Common myeloid progenitor, CD34-positive (primary cell): ENCODE measurements around the gene C9orf153.
"Not testable (repeated sequence)": the region's sequence is repeated elsewhere in the genome, so short reads cannot be mapped to it uniquely, and the experiment has no call there.

ENCODE experiments used
- CTCF ChIA-PET: fragments of 350-600 bp; sonication (Branson Sonifier 250); formaldehyde crosslinking; loops from one replicate; lab custom pipeline; 2021; ENCODE audit warnings: antibody characterized with exemption; lab: Charles Lee
- POLR2A ChIA-PET: fragments of 350-600 bp; sonication (Branson Sonifier 250); formaldehyde crosslinking; loops from one replicate; lab custom pipeline; 2021; ENCODE audit warnings: antibody characterized with exemption; lab: Charles Lee
- DNase-seq, 3 donors: peaks; one replicate each; pipeline versions ENCODE4 v3.0.0 to v3.0.0-alpha.2; 2013
- H3K27ac ChIP-seq, 2 experiments: 1 replicate in 1 of 2; 2 replicates in 1 of 2; pipeline ENCODE4 v1.7.0; 2013; ENCODE audit warnings: inconsistent platforms in 2 of 2, low read length in 2 of 2, mild to moderate bottlenecking in 2 of 2, low read depth in 1 of 2, moderate library complexity in 1 of 2; ENCODE audit not compliant: severe bottlenecking in 2 of 2, insufficient read depth in 1 of 2, poor library complexity in 1 of 2
- H3K27me3 ChIP-seq, 5 experiments: replicated peaks in 2 of 5; 1 replicate in 3 of 5; 2 replicates in 2 of 5; pipeline versions ENCODE4 v1.6.1 to v1.7.0; 2013; ENCODE audit warnings: low read length in 4 of 5, mild to moderate bottlenecking in 2 of 5, moderate library complexity in 2 of 5, inconsistent platforms in 1 of 5; ENCODE audit not compliant: insufficient read depth in 5 of 5, control insufficient read depth in 4 of 5
- H3K36me3 ChIP-seq, 4 experiments: 1 replicate in 2 of 4; 2 replicates in 2 of 4; pipeline versions ENCODE4 v1.6.1 to v1.7.0; 2013; ENCODE audit warnings: low read length in 3 of 4, control low read depth in 1 of 4, mild to moderate bottlenecking in 1 of 4; ENCODE audit not compliant: control insufficient read depth in 4 of 4, insufficient read depth in 4 of 4
- H3K4me1 ChIP-seq, 4 experiments: 1 replicate in 3 of 4; 2 replicates in 1 of 4; pipeline versions ENCODE4 v1.6.1 to v1.7.1; 2013; ENCODE audit warnings: low read length in 3 of 4, mild to moderate bottlenecking in 3 of 4, control low read depth in 1 of 4, inconsistent platforms in 1 of 4, moderate library complexity in 1 of 4; ENCODE audit not compliant: control insufficient read depth in 4 of 4, insufficient read depth in 4 of 4; ENCODE audit errors: control extremely low read depth in 1 of 4
- H3K4me3 ChIP-seq, 7 experiments: 1 replicate in 4 of 7; 2 replicates in 3 of 7; pipeline versions ENCODE4 v1.5.1 to v1.7.0; 2013; ENCODE audit warnings: mild to moderate bottlenecking in 7 of 7, low read length in 6 of 7, moderate library complexity in 6 of 7, inconsistent platforms in 2 of 7, low read depth in 2 of 7, control low read depth in 1 of 7; ENCODE audit not compliant: insufficient read depth in 4 of 7, control insufficient read depth in 1 of 7; ENCODE audit errors: extremely low read depth in 1 of 7
- H3K9me3 ChIP-seq, 5 experiments: 1 replicate in 4 of 5; 2 replicates in 1 of 5; pipeline versions ENCODE4 v1.6.1 to v1.7.1; 2013; ENCODE audit warnings: low read length in 4 of 5, mild to moderate bottlenecking in 2 of 5, inconsistent platforms in 1 of 5, low read depth in 1 of 5, moderate library complexity in 1 of 5; ENCODE audit not compliant: control insufficient read depth in 4 of 5, insufficient read depth in 2 of 5; ENCODE audit errors: control extremely low read depth in 1 of 5
- WGBS: methylation state at CpG from one replicate; pipeline ENCODE4 v1.1.5; 2013; ENCODE audit not compliant: insufficient coverage; 5-methylcytosine and 5-hydroxymethylcytosine counted together

The C9orf153 gene

GRCh38 chr9:86290341-86290740 lies 30.9 kb upstream of the C9orf153 start:
- CTCF ChIA-PET, H3K27ac ChIP-seq, H3K4me3 ChIP-seq, H3K27me3 ChIP-seq, H3K9me3 ChIP-seq, POLR2A ChIA-PET, DNase-seq: not testable (repeated sequence)
- Histone ChIP-seq H3K36me3 (peaks cover 0 to 11% (median 9%) of the 10 kb centered on the region in 4 experiments), H3K4me1 (peaks cover 3 to 12% (median 7%) of the 10 kb centered on the region in 4 experiments)
- WGBS, result 94% methylated on average over 3 of the region's 6 CpGs

- WGBS, result 95% methylated on average over 3 of the region's 6 CpGs
- Histone ChIP-seq H3K27ac (no peak overlapping the region), H3K4me1 (peaks cover 8 to 28% (median 12%) of the 10 kb centered on the region in 4 experiments), H3K36me3 (peaks cover 0 to 11% (median 9%) of the 10 kb centered on the region in 4 experiments), H3K4me3 (no peak overlapping the region), H3K9me3 (no peaks in the 10 kb centered on the region), H3K27me3 (no peaks in the 10 kb centered on the region)
- DNase-seq, result no peak
- POLR2A ChIA-PET, result no interaction called here
- CTCF ChIA-PET, result no interaction called here
These were observed 29.2 kb upstream of the C9orf153 start for GRCh38 chr9:86288499-86289198.

GRCh38 chr9:86287013-86287412 lies 27.6 kb upstream of the C9orf153 start:
- DNase-seq, result peak; percentile 36 to 62 (median 58)
- H3K36me3 ChIP-seq, result peaks cover 0 to 11% (median 5%) of the 10 kb centered on the region in 4 experiments
- H3K4me1 ChIP-seq, result peaks cover 13 to 38% (median 19%) of the 10 kb centered on the region in 4 experiments
- POLR2A ChIA-PET, result no interaction called here
- CTCF ChIA-PET, result interaction anchor here (1.2 kb wide), 1 partner anchor 8 kb away, joined by 4 read pairs; no protein-coding TSS in a partner anchor
- no peaks in the 10 kb centered on the region for H3K9me3 ChIP-seq
- H3K27me3 ChIP-seq, result no peaks in the 10 kb centered on the region
- 69% methylated on average over 5 of the region's 7 CpGs for whole genome bisulfite sequencing
- H3K4me3 ChIP-seq, result no peak overlapping the region
- H3K27ac ChIP-seq, result no peak overlapping the region

GRCh38 chr9:86286278-86286677 lies 26.8 kb upstream of the C9orf153 start:
- Histone ChIP-seq H3K4me1 (peaks cover 16 to 43% (median 21%) of the 10 kb centered on the region in 4 experiments), H3K4me3 (no peak overlapping the region), H3K36me3 (peaks cover 0 to 11% (median 4%) of the 10 kb centered on the region in 4 experiments), H3K27ac (no peak overlapping the region), H3K9me3 (no peaks in the 10 kb centered on the region), H3K27me3 (no peaks in the 10 kb centered on the region)
- DNase-seq, result peak in 2 of 3 donors; percentile 61 to 77
- POLR2A ChIA-PET, result no interaction called here
- 53% methylated on average over 3 of the region's 3 CpGs for WGBS
- CTCF ChIA-PET, result interaction anchor here (1.2 to 1.5 kb wide), 2 partner anchors 9 to 25 kb away, joined by 4 read pairs; no protein-coding TSS in a partner anchor

- Histone ChIP-seq H3K36me3 (peaks cover 0 to 9% (median 4%) of the 10 kb centered on the region in 4 experiments), H3K4me3 (peak overlapping the region in 3 of 7 experiments; percentile 8 to 42 (median 9)), H3K9me3 (no peaks in the 10 kb centered on the region), H3K27ac (peak overlapping the region; percentile 37 to 67), H3K4me1 (peaks cover 22 to 52% (median 29%) of the 10 kb centered on the region in 4 experiments), H3K27me3 (no peaks in the 10 kb centered on the region)
- ChIA-PET CTCF (interaction anchor here (1.2 to 1.5 kb wide), 2 partner anchors 9 to 24 kb away, joined by 3 to 4 read pairs; no protein-coding TSS in a partner anchor), POLR2A (no interaction called here)
- no CpG with 5 or more reads among the region's 2 CpGs for WGBS
- DNase-seq, result peak; percentile 77 to 97 (median 93)
These were observed 25.8 kb upstream of the C9orf153 start for GRCh38 chr9:86285261-86285660.

GRCh38 chr9:86282979-86283535 lies 23.6 kb upstream of the C9orf153 start:
- Histone ChIP-seq H3K4me3 (peak overlapping the region; percentile 56 to 94 (median 83)), H3K27me3 (no peaks in the 10 kb centered on the region), H3K27ac (peak overlapping the region; percentile 33 to 88), H3K36me3 (peaks cover 0 to 10% (median 1%) of the 10 kb centered on the region in 4 experiments), H3K9me3 (no peaks in the 10 kb centered on the region), H3K4me1 (peaks cover 22 to 55% (median 30%) of the 10 kb centered on the region in 4 experiments)
- no peak for DNase-seq
- ChIA-PET POLR2A (interaction anchor here (0.5 kb wide), 1 partner anchor 9 kb away, joined by 3 read pairs; no protein-coding TSS in a partner anchor), CTCF (interaction anchor here (0.7 to 1.1 kb wide), 3 partner anchors 9 to 74 kb away, joined by 3 read pairs; no protein-coding TSS in a partner anchor)
- 20% methylated on average over 10 of the region's 12 CpGs for WGBS
